HEK293 (cell line): Measurements from ENCODE around the gene CTNNA2.

Source experiments
- CTCF ChIA-PET: fragments of 350-600 bp; formaldehyde crosslinking; extraction: SDS; loops from one replicate; lab custom pipeline; 2021; ENCODE audit warnings: antibody characterized with exemption; lab: Yijun Ruan, JAX
- POLR2A ChIA-PET: fragments of 300-600 bp; formaldehyde crosslinking; extraction: SDS; loops from one replicate; lab custom pipeline; 2020; ENCODE audit warnings: antibody characterized with exemption, inconsistent platforms; lab: Yijun Ruan, JAX
- H3K27ac ChIP-seq: fragments of 200-500 bp; sonication (Bioruptor generic); 2 replicates; pipeline ENCODE4 v1.5.1; 2014; ENCODE audit warnings: low read depth, low read length, control low read depth, inconsistent platforms; ENCODE audit errors: extremely low read depth
- H3K36me3 ChIP-seq, 2 experiments: fragments of 200-500 bp in 1 of 2; sonication (Bioruptor generic) in 1 of 2; 1 replicate in 1 of 2; 2 replicates in 1 of 2; pipeline ENCODE4 v1.5.1; 2014 to 2017; ENCODE audit warnings: inconsistent platforms in 2 of 2, low read length in 2 of 2; ENCODE audit not compliant: control insufficient read depth in 2 of 2, insufficient read depth in 1 of 2
- H3K4me1 ChIP-seq: fragments of 200-500 bp; sonication (Bioruptor generic); 2 replicates; pipeline ENCODE4 v1.5.1; 2014; ENCODE audit warnings: mild to moderate bottlenecking, low read length, inconsistent platforms; ENCODE audit not compliant: control insufficient read depth, insufficient read depth
- H3K4me3 ChIP-seq: 2 replicates; pipeline ENCODE4 v1.5.1; 2011; ENCODE audit warnings: low read depth, mild to moderate bottlenecking, control low read depth, low read length, moderate library complexity
- H3K9me3 ChIP-seq: fragments of 200-500 bp; sonication (Bioruptor generic); 2 replicates; pipeline ENCODE4 v1.5.1; 2014; ENCODE audit warnings: low read depth, low read length, inconsistent platforms; ENCODE audit not compliant: control insufficient read depth, insufficient read depth
- ELK4 ChIP-seq: IDR thresholded peaks from 2 replicates; pipeline ENCODE4 v1.6.1; 2011; ENCODE audit warnings: mild to moderate bottlenecking, low read depth, low read length, borderline replicate concordance
- GLIS1 ChIP-seq: fragments of 450-650 bp; formaldehyde crosslinking; IDR thresholded peaks from 2 replicates; pipeline ENCODE4 v1.5.1; 2016; ENCODE audit warnings: missing biosample characterization, missing genetic modification characterization
- INSM2 ChIP-seq: fragments of 450-650 bp; formaldehyde crosslinking; IDR thresholded peaks from 2 replicates; pipeline ENCODE4 v1.5.1; 2016; ENCODE audit warnings: missing biosample characterization, missing genetic modification characterization
- KLF10 ChIP-seq: fragments of 450-650 bp; IDR thresholded peaks from 2 replicates; pipeline ENCODE4 v1.5.1; 2018; ENCODE audit warnings: missing biosample characterization, mild to moderate bottlenecking, missing genetic modification characterization
- MZF1 ChIP-seq: fragments of 450-650 bp; formaldehyde crosslinking; IDR thresholded peaks from 2 replicates; pipeline ENCODE4 v1.5.1; 2017; ENCODE audit warnings: missing biosample characterization, missing genetic modification characterization, borderline replicate concordance
- PRDM1 ChIP-seq: fragments of 450-650 bp; formaldehyde crosslinking; IDR thresholded peaks from 2 replicates; pipeline ENCODE4; 2016; ENCODE audit warnings: missing biosample characterization, missing genetic modification characterization
- SP3 ChIP-seq: fragments of 450-650 bp; formaldehyde crosslinking; IDR thresholded peaks from 2 replicates; pipeline ENCODE4 v1.5.1; 2016; ENCODE audit warnings: missing biosample characterization, missing genetic modification characterization
- ZBTB17 ChIP-seq: fragments of 450-650 bp; formaldehyde crosslinking; IDR thresholded peaks from 2 replicates; pipeline ENCODE4 v1.5.1; 2016; ENCODE audit warnings: missing biosample characterization, missing genetic modification characterization
- ZFP3 ChIP-seq: fragments of 450-650 bp; formaldehyde crosslinking; IDR thresholded peaks from 2 replicates; pipeline ENCODE4 v1.5.1; 2016; ENCODE audit warnings: low read depth, missing biosample characterization, missing genetic modification characterization
- ZNF114 ChIP-seq: fragments of 450-650 bp; formaldehyde crosslinking; IDR thresholded peaks from 2 replicates; pipeline ENCODE4 v1.5.0; 2017; ENCODE audit warnings: missing biosample characterization, missing genetic modification characterization
- ZNF138 ChIP-seq: fragments of 450-650 bp; formaldehyde crosslinking; IDR thresholded peaks from 2 replicates; pipeline ENCODE4 v1.5.1; 2016; ENCODE audit warnings: missing biosample characterization, missing genetic modification characterization, borderline replicate concordance
- ZNF155 ChIP-seq: fragments of 450-650 bp; formaldehyde crosslinking; IDR thresholded peaks from 2 replicates; pipeline ENCODE4 v1.5.1; 2016; ENCODE audit warnings: missing biosample characterization, missing genetic modification characterization
- ZNF157 ChIP-seq: fragments of 450-650 bp; formaldehyde crosslinking; IDR thresholded peaks from 2 replicates; pipeline ENCODE4 v1.5.1; 2016; ENCODE audit warnings: missing biosample characterization, missing genetic modification characterization
- ZNF2 ChIP-seq: fragments of 450-650 bp; formaldehyde crosslinking; IDR thresholded peaks from 2 replicates; pipeline ENCODE4 v1.5.1; 2016; ENCODE audit warnings: missing biosample characterization, missing genetic modification characterization
- ZNF280C ChIP-seq: fragments of 450-650 bp; formaldehyde crosslinking; IDR thresholded peaks from 2 replicates; pipeline ENCODE4 v1.5.1; 2016; ENCODE audit warnings: missing biosample characterization, missing genetic modification characterization
- ZNF302 ChIP-seq: fragments of 450-650 bp; formaldehyde crosslinking; IDR thresholded peaks from 2 replicates; pipeline ENCODE4 v1.5.1; 2016; ENCODE audit warnings: missing biosample characterization, missing genetic modification characterization, low read depth
- ZNF473 ChIP-seq: fragments of 450-650 bp; formaldehyde crosslinking; IDR thresholded peaks from 2 replicates; pipeline ENCODE4 v1.5.1; 2017; ENCODE audit warnings: missing biosample characterization, missing genetic modification characterization
- ZNF548 ChIP-seq: fragments of 450-650 bp; formaldehyde crosslinking; IDR thresholded peaks from 2 replicates; pipeline ENCODE4 v1.5.1; 2016; ENCODE audit warnings: missing biosample characterization, missing genetic modification characterization
- ZNF558 ChIP-seq: fragments of 450-650 bp; formaldehyde crosslinking; IDR thresholded peaks from 2 replicates; pipeline ENCODE4 v1.5.1; 2016; ENCODE audit warnings: missing biosample characterization, missing genetic modification characterization
- ZNF561 ChIP-seq: fragments of 450-650 bp; IDR thresholded peaks from 2 replicates; pipeline ENCODE4 v1.5.1; 2018; ENCODE audit warnings: missing biosample characterization, missing genetic modification characterization, borderline replicate concordance
- ZNF571 ChIP-seq: fragments of 450-650 bp; formaldehyde crosslinking; IDR thresholded peaks from 2 replicates; pipeline ENCODE4 v1.5.0; 2017; ENCODE audit warnings: missing biosample characterization, missing genetic modification characterization
- ZNF580 ChIP-seq: fragments of 450-650 bp; formaldehyde crosslinking; IDR thresholded peaks from 2 replicates; pipeline ENCODE4 v1.5.1; 2016; ENCODE audit warnings: missing biosample characterization, missing genetic modification characterization
- ZNF596 ChIP-seq: fragments of 450-650 bp; IDR thresholded peaks from 2 replicates; pipeline ENCODE4 v1.5.0; 2018; ENCODE audit warnings: missing biosample characterization, mild to moderate bottlenecking, missing genetic modification characterization, moderate library complexity
- ZNF624 ChIP-seq: fragments of 450-650 bp; formaldehyde crosslinking; IDR thresholded peaks from 2 replicates; pipeline ENCODE4 v1.5.1; 2017; ENCODE audit warnings: missing biosample characterization, missing genetic modification characterization
- ZNF660 ChIP-seq: fragments of 450-650 bp; IDR thresholded peaks from 2 replicates; pipeline ENCODE4 v1.5.1; 2018; ENCODE audit warnings: missing biosample characterization, mild to moderate bottlenecking, missing genetic modification characterization
- ZNF692 ChIP-seq: fragments of 450-650 bp; formaldehyde crosslinking; IDR thresholded peaks from 2 replicates; pipeline ENCODE4 v1.5.1; 2016; ENCODE audit warnings: missing biosample characterization, missing genetic modification characterization
- ZNF791 ChIP-seq: fragments of 450-650 bp; formaldehyde crosslinking; IDR thresholded peaks from 2 replicates; pipeline ENCODE4 v1.5.1; 2016; ENCODE audit warnings: missing biosample characterization, missing genetic modification characterization
- ZSCAN23 ChIP-seq: fragments of 450-650 bp; formaldehyde crosslinking; IDR thresholded peaks from 2 replicates; pipeline ENCODE4 v1.5.1; 2016; ENCODE audit warnings: missing biosample characterization, missing genetic modification characterization
- TF ChIP-seq, protein P1 (sequence below): fragments of 450-650 bp; formaldehyde crosslinking; IDR thresholded peaks from 2 replicates; pipeline ENCODE4 v1.5.1; 2016; ENCODE audit warnings: missing biosample characterization, missing genetic modification characterization

Gene CTNNA2

GRCh38 chr2:80429251-80429650, 916.4 kb downstream of the CTNNA2 start:
- no peaks in the 10 kb centered on the region for H3K36me3 ChIP-seq
- ChIA-PET POLR2A (no interaction called here), CTCF (interaction anchor here (0.6 to 1.8 kb wide), 8 partner anchors 9 to 141 kb away, joined by 3 to 15 read pairs (median 4); no protein-coding TSS in a partner anchor)
- H3K4me1 ChIP-seq = no peaks in the 10 kb centered on the region
- no peak overlapping the region for H3K27ac ChIP-seq
- H3K4me3 ChIP-seq = no peak overlapping the region
- TF ChIP-seq ZNF791 (tag by site-specific recombination) = no peak
- TF ChIP-seq ZNF624 (tag by site-specific recombination) = no peak
- no peak for TF ChIP-seq ZNF548 (tag by site-specific recombination)
- no peak for TF ChIP-seq MZF1
- no peak for TF ChIP-seq ZNF302 (tag by site-specific recombination)
- no peak for TF ChIP-seq PRDM1 (tag by site-specific recombination)
- no peak for TF ChIP-seq ZNF571 (tag by site-specific recombination)
- no peak for TF ChIP-seq ZSCAN23 (tag by site-specific recombination)
- TF ChIP-seq GLIS1 (tag by site-specific recombination) = no peak
- no peak for TF ChIP-seq ZNF580
- TF ChIP-seq ZNF596 = no peak
- no peak for TF ChIP-seq ELK4
- TF ChIP-seq ZNF114 (tag by site-specific recombination) = no peak
- no peak for TF ChIP-seq ZNF558 (tag by site-specific recombination)
- no peak for TF ChIP-seq ZNF660 (tag by site-specific recombination)
- TF ChIP-seq KLF10 (tag by site-specific recombination) = no peak
- no peak for TF ChIP-seq ZNF692 (tag by site-specific recombination)
- no peak for TF ChIP-seq ZNF157 (tag by site-specific recombination)
- TF ChIP-seq, protein P1, sequence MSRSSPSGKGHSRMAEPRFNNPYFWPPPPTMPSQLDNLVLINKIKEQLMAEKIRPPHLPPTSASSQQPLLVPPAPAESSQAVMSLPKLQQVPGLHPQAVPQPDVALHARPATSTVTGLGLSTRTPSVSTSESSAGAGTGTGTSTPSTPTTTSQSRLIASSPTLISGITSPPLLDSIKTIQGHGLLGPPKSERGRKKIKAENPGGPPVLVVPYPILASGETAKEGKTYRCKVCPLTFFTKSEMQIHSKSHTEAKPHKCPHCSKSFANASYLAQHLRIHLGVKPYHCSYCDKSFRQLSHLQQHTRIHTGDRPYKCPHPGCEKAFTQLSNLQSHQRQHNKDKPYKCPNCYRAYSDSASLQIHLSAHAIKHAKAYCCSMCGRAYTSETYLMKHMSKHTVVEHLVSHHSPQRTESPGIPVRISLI (tag by site-specific recombination) = no peak
- H3K9me3 ChIP-seq = no peaks in the 10 kb centered on the region

- H3K27ac ChIP-seq = no peak overlapping the region
- H3K9me3 ChIP-seq = no peaks in the 10 kb centered on the region
- H3K4me3 ChIP-seq = no peak overlapping the region
- ChIA-PET POLR2A (no interaction called here), CTCF (interaction anchor here (1.1 kb wide), 1 partner anchor 110 kb away, joined by 4 read pairs; no protein-coding TSS in a partner anchor)
- no peaks in the 10 kb centered on the region for H3K36me3 ChIP-seq
- no peaks in the 10 kb centered on the region for H3K4me1 ChIP-seq
- no peak for TF ChIP-seq SP3 (tag by site-specific recombination)
- no peak for TF ChIP-seq ZFP3 (tag by site-specific recombination)
- no peak for TF ChIP-seq ZNF2 (tag by site-specific recombination)
- no peak for TF ChIP-seq ZBTB17 (tag by site-specific recombination)
- no peak for TF ChIP-seq ZNF473 (tag by site-specific recombination)
- no peak for TF ChIP-seq ZNF561 (tag by site-specific recombination)
- TF ChIP-seq, protein P1 (tag by site-specific recombination) = no peak
- no peak for TF ChIP-seq ZNF155 (tag by site-specific recombination)
- TF ChIP-seq INSM2 = no peak
- no peak for TF ChIP-seq ZNF280C (tag by site-specific recombination)
- no peak for TF ChIP-seq ZNF138
These were observed 925.1 kb downstream of the CTNNA2 start for GRCh38 chr2:80437959-80438358.
